Measurements from ENCODE around the gene CEP290.

The CEP290 gene

GRCh38 chr12:88172844-88173407 is 31.0 kb upstream of the CEP290 start:
- Histone ChIP-seq H3K36me3 (ENCODE audit: control insufficient read depth, insufficient read depth, low read length) (peaks cover 3% of the 10 kb centered on the region; the same call in 1 of the 2 replicates), H3K27me3 (replicated peaks; ENCODE audit: control insufficient read depth, insufficient read depth, low read length) (no peaks in the 10 kb centered on the region), H3K4me3 (replicated peaks; ENCODE audit: low read depth, low read length) (no peak overlapping the region)
- no peak for DNase-seq (ENCODE audit: extremely low read depth, insufficient read length)
- no peak for TF ChIP-seq CTCF (IDR thresholded peaks at IDR 0.05; ENCODE audit: insufficient read depth, low read length, poor library complexity, severe bottlenecking)

GRCh38 chr12:88167384-88167783 is 25.5 kb upstream of the CEP290 start:
- Histone ChIP-seq H3K27me3 (replicated peaks; ENCODE audit: control insufficient read depth, insufficient read depth, low read length) (no peaks in the 10 kb centered on the region), H3K36me3 (ENCODE audit: control insufficient read depth, insufficient read depth, low read length) (0 out of 2 replicates have a peak, but pooled peaks cover 4% of the 10 kb centered on the region), H3K4me3 (replicated peaks; ENCODE audit: low read depth, low read length) (no peak overlapping the region)
- DNase-seq (ENCODE audit: extremely low read depth, insufficient read length): no peak
- TF ChIP-seq CTCF (IDR thresholded peaks at IDR 0.05; ENCODE audit: insufficient read depth, low read length, poor library complexity, severe bottlenecking): no peak

GRCh38 chr12:88166179-88166578 is 24.3 kb upstream of the CEP290 start:
- DNase-seq (ENCODE audit: extremely low read depth, insufficient read length): no peak
- no peak for TF ChIP-seq CTCF (IDR thresholded peaks at IDR 0.05; ENCODE audit: insufficient read depth, low read length, poor library complexity, severe bottlenecking)
- Histone ChIP-seq H3K4me3 (replicated peaks; ENCODE audit: low read depth, low read length) (no peak overlapping the region), H3K27me3 (replicated peaks; ENCODE audit: control insufficient read depth, insufficient read depth, low read length) (no peaks in the 10 kb centered on the region), H3K36me3 (ENCODE audit: control insufficient read depth, insufficient read depth, low read length) (0 out of 2 replicates have a peak, but pooled peaks cover 4% of the 10 kb centered on the region)

- Histone ChIP-seq H3K4me3 (replicated peaks; ENCODE audit: low read depth, low read length) (no peak overlapping the region), H3K36me3 (ENCODE audit: control insufficient read depth, insufficient read depth, low read length) (0 out of 2 replicates have a peak, but pooled peaks cover 2% of the 10 kb centered on the region), H3K27me3 (replicated peaks; ENCODE audit: control insufficient read depth, insufficient read depth, low read length) (no peaks in the 10 kb centered on the region)
- DNase-seq (ENCODE audit: extremely low read depth, insufficient read length): no peak
- TF ChIP-seq CTCF (IDR thresholded peaks at IDR 0.05; ENCODE audit: insufficient read depth, low read length, poor library complexity, severe bottlenecking): no peak
These were observed 21.5 kb upstream of the CEP290 start for GRCh38 chr12:88163371-88163770.

- Histone ChIP-seq H3K36me3 (ENCODE audit: control insufficient read depth, insufficient read depth, low read length) (no peaks in the 10 kb centered on the region), H3K4me3 (replicated peaks; ENCODE audit: low read depth, low read length) (no peak overlapping the region), H3K27me3 (replicated peaks; ENCODE audit: control insufficient read depth, insufficient read depth, low read length) (no peaks in the 10 kb centered on the region)
- no peak for DNase-seq (ENCODE audit: extremely low read depth, insufficient read length)
- no peak for TF ChIP-seq CTCF (IDR thresholded peaks at IDR 0.05; ENCODE audit: insufficient read depth, low read length, poor library complexity, severe bottlenecking)
These were observed 14.3 kb upstream of the CEP290 start for GRCh38 chr12:88156075-88156654.
